NCI-H2107 (cell line): ENCODE measurements around the gene STIP1.
"Not testable (repeated sequence)": the region's sequence is repeated elsewhere in the genome, so short reads cannot be mapped to it uniquely, and the experiment has no call there.

Experiments
- DNase-seq: peaks from one replicate; lab custom pipeline; 2025; lab: John Stamatoyannopoulos, UW

STIP1 gene

DNA sequence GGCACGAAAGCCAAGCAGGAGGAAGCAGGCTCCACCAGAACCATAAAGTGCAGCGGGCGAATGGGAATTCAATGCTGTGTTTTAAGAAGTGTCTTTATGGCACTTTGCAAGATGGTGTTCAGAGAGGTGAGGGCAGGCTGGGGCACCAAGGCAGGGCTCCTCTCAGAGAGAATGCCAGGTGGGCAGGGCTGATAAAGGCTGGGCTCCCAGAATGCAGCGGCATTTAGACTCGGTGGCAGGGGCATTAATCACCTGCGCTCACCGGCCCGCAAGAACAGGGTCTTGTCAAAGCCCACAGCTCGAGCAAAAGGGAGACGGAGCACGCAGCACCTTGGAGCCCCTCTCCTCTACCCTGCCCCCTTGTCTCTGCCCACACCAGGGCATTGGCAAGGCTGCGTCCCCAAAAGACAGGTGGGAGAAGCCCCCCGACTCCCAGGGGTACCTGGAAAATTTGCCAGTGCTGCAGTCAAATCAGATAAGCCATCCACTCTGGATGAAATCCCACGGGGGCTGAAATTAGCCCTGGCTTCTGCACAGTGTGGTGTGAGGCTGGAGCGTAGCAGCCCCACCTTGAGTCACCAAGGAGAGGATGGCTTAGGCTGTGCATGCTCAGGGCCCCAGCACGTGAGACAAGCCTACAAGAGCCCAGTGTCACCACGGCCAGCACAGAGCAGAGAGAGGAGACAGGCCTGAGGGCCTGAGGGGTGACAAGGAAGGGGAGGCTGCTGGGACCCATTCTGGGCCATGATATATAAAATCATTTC lies 28.2 kb upstream of the STIP1 start:
- no peak for DNase-seq

DNA sequence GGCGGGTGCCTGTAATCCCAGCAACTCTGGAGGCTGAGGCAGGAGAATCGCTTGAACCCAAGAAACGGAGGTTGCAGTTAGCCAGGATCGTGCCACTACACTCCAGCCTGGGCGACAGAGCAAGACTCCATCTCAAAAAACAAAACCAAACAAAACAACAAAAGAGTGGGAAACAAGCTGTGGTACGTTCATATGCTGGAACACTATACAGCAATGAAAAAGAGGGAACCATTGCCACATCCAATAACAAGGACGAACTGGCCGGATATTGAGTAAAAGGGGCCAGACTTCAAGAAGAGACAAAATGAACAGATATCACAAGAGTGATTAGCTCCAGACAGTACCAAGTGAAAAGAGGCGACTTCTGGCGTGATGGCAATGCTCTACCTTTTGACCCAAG lies 24.9 kb upstream of the STIP1 start:
- no peak for DNase-seq

- not testable (repeated sequence) for DNase-seq
These were observed 23.2 kb upstream of the STIP1 start for GRCh38 chr11:64162769-64163168.

GRCh38 chr11:64163951-64164350 lies 22.0 kb upstream of the STIP1 start:
- no peak for DNase-seq

GRCh38 chr11:64164392-64165312 lies 21.3 kb upstream of the STIP1 start:
- DNase-seq = no peak

GRCh38 chr11:64165481-64165841 lies 20.5 kb upstream of the STIP1 start:
- no peak for DNase-seq

- no peak for DNase-seq
These were observed 19.9 kb upstream of the STIP1 start, which contains the start of gene MACROD1 for GRCh38 chr11:64165842-64166635. Gene MACROD1 (minus strand): TSS chr11:64166113. CDS start chr11:64165994, 119 bp downstream.

GRCh38 chr11:64170419-64170818 lies 15.6 kb upstream of the STIP1 start:
- DNase-seq = no peak

- DNase-seq = no peak
These were observed 12.2 kb upstream of the STIP1 start for GRCh38 chr11:64173616-64174355.

GRCh38 chr11:64176751-64177150 lies 9.2 kb upstream of the STIP1 start:
- DNase-seq = no peak

GRCh38 chr11:64178203-64178602 lies 7.8 kb upstream of the STIP1 start:
- no peak for DNase-seq

DNA sequence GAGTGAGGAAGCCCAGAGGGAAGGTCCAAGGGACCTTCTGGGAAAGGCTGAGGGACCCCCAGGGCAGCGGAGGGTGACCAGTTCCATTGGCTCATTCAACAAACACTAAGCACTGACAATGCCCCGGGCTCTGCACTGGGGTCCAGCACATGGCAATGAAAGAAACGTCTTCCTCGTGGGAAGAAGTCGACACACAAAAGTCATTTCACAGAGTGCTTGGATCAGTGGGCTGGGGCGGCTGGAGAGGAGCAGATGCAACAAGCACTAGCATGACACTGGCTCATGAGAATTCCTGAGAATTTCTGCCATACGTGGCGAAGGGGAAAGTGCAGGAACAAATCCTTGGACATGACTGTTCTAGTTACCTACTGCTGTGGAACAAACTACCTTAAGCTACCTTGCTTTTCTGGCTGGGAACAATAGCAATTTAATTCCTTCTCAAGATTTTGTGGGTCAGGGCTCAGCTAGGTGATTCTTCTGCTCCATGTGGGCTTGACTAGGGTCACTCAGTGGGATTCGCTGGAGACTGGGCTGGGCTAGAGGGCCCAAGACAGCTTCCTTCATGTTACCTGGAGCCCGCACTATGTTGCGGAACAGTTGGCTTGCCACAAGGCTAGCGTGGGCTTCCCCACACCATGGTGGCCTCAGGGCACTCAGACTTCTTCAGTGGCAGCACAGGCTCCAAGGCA lies 6.9 kb upstream of the STIP1 start:
- no peak for DNase-seq

- DNase-seq = no peak
These were observed 5.1 kb upstream of the STIP1 start for GRCh38 chr11:64180891-64181290.

DNA sequence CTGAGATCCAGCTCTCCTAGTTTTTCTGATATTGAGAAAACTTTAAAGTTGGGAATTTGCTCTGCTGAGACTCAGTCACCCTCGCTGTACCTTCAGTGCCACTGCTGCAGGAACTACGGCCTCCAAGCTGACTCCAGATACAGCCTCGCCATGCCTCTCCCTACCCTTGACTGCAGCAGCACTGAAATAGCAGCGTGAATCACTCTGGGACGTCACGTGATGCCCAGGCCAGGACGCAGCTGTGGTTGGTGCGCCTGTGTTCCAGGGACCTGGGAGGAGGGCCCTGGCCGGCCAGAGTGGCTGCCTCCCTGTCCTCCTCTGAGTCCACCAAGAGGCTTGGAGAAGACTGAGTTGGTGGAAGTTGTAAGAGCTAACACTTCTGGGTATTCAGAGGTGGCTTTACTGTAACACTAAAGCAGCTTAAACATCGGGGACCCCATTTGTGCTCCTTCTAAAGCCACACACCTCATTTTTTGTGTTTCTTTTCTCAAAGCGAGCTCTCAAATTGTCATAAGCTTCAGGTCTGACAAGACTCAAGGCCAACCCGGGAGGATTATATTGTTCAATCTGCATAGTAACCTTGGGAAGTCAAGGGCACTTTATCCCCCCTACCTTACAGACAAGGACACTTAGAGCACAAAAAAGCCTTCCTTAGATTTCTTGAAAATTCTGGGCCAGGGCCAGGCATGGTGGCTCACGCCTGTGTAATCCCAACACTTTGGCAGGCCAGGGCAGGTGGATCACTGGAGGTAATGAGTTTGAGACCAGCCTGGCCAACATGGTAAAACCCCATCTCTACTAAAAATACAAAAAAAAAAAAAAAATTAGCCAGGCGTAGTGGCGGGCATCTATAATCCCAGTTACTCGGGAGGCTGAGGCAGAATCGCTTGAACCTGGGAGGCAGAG lies 4.2 kb upstream of the STIP1 start:
- peak; percentile 54 for DNase-seq

DNA sequence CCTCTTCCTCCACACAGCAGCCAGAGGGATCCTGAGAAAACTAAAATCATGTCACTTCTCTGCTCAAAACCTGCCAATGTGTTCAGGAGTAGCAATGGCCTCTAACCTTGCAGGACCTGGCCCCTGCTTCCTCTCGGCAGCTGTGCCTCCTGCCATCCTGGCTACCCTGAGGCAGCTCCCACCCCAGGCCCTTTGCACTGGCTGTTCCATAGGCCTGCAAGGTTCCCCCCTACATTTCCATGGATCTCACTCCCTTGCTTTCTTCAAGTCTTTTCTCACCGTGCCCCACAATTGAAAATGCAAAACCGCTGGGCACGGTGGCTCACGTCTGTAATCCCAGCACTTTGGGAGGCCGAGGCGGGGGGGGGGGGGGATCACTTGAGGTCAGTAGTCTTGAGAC lies 2.1 kb upstream of the STIP1 start:
- no peak for DNase-seq

DNA sequence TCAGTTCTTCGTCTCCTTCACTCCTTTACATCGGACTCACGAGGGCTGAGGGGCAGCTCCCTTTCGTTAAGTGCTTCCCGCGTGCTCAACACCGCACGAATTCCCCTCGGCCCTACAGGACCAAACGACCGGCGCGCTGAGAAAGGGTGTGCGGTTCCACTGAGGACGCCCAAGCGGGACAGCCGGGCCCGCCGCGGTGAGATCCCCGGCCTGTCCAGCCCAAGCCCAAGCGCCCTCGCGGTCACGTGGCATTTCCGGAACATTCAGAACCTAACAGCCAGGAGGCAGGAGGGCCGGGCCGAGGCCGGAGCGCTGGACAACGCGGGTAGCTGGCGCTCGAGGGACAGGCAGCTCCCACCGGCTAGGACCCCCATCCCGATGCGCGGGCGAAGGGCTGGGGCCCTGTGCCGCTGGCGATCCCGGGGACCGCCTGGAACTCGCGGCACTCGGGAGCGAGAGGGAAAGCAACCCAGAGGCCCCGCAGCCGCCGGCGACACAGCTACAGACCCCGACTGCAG lies 737 bp upstream of the STIP1 start:
- no peak for DNase-seq

- no peak for DNase-seq
These were observed 658 bp downstream of the STIP1 start for GRCh38 chr11:64186492-64187165.

GRCh38 chr11:64192434-64192833 lies 6.5 kb downstream of the STIP1 start:
- no peak for DNase-seq

- no peak for DNase-seq
These were observed 10.7 kb downstream of the STIP1 start for GRCh38 chr11:64196626-64197025.
